Fibroblast of gingiva (primary cell): ENCODE data around the gene GPR25.

Experiments used
- DNase-seq: peaks from one replicate; pipeline ENCODE4 v3.0.0-alpha.2; 2011; ENCODE audit warnings: low read depth

Gene GPR25

DNA sequence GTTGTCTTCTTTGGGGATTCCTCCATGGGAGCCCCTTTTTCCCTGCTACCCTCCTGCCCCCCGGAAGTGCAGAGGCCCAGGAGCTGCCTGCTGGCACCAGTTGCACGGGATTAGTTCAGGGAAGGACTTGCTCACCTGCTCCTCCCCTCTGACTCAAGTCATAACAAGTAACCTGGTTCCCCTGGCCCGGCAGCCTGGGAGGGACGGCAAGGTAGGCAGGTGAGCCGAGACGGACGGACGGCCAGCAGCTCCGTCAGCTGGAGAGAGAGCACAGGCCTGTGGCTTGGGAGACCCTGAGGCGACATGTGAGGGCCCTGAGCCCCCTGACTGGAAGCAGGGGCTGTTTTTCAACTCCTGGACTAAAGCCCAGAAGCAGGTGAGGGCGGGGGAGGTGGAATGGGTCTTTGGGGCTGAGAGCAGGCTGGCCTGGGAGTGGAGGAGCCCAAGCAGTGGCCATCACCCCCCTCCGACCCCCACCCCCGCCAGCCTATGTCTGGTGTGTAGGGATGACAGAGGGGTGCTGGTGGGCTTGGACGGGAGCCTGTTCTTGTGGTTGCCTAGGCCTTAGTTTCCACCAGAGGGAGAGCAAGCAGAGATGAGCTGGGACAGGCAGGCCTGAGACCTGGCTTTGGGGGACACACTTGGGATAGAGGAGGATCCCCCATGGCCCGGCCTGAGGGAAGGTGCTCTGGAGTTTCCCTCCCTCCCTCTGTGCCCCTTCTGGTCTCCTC is 22.1 kb downstream of the GPR25 start, which contains the start of gene INAVA:
TSS of gene INAVA (plus strand) at position 189 of the 731 bp plus-strand sequence. CDS start 3,501 bp downstream, outside the sequence.
- DNase-seq, result no peak

DNA sequence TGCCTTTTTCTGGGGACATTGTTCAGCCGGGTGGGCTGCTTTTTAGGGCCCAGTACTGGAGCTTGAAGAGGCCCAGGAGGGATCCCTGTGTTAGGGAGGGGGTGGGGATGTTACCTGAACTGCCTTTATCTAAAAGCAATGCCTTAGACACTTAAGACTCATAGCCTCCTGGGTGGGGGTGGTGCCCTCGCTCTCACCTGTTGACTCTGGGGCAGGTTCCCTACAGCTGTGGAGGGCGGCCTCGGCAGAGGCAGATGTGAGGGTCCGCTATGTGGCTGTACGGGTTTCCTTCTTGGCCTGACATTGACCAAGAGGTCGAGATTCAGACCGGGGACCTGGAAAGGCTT is 22.6 kb downstream of the GPR25 start:
- no peak for DNase-seq

DNA sequence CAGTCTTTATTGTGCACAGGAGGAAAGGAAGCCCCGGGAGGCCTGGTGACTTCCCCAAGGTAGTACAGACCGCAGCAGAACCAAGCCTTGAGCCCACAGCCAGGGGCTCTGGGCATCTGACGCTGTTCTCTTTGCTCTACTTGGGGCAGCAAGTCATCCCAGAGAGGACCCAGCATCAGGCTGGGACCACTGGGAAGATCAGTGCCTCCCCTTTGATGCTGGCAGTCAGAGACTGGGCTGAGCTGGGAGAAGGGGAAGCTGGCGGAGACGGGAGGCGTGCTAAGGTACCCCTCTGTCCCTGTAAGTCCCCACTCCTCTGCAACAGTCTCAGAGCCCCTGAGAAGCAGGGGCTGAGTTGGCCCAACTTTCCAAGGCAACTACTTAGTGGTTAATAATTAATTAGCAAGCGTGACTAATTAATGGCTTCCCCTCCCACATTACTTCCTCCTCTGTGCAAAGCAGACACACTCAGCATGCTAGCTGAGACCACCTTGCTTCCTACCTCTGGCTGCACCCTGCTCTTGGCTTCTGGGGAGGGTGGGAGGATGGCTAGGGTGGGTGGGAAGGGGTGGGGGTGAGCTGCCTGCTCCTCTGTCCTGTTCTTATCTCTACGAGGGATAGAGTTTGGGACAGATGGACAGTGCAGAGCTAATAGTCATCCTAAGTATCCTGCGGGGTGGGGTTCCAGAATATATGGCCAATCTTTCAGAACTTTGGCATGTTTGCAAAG is 23.2 kb downstream of the GPR25 start:
- no peak for DNase-seq

DNA sequence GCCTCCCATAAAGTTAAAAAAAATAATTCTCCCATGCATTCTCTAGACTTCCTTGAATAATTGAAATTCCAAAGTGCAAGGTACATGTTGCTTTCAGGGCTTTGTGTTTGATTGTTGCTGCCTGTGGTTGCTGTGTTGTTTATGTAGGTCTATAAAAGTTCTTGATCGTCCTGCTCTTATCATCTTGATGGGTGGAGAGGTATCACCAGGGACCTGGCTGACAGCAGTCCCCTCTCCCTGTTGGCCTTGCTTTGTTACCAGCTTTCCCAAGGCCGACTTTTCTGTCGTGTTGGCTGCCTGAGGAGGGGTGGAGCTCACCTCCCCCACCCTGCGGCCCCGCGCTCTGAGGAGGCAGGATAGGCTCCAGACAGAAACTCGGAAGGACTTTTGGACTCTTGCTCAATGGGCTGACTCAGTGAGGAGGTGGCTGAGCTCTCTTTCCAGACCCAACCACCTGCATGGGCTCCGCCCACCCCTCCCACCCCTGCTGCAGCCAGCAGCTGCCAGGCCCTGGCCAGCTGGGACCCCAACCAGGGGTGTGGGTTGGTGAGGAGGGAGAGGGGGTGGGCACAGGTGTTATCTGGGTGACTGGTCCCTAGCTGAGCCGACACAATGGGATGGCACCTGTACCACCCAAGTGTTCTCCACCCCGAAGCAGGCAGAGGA is 23.9 kb downstream of the GPR25 start:
- DNase-seq, result no peak

DNA sequence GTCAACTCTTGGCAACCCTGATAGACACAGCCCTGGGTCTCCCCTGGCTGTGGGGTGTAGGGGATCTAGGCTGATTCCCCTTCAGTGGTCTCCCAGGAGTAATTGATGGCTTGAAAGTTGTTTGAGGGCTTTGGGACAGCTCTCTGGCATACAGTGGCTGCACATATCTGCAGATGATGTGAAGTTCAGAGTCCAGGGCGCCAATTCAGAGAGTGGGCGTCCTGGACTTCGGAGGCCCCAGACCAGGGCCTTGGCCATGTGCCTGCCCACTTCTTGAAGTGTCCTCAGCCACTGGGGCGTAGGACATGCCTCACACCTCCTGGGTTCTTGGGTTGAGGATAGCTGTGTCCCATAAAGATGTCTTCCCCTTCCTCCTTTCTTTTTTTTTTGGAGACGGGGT is 24.5 kb downstream of the GPR25 start:
- no peak for DNase-seq

DNA sequence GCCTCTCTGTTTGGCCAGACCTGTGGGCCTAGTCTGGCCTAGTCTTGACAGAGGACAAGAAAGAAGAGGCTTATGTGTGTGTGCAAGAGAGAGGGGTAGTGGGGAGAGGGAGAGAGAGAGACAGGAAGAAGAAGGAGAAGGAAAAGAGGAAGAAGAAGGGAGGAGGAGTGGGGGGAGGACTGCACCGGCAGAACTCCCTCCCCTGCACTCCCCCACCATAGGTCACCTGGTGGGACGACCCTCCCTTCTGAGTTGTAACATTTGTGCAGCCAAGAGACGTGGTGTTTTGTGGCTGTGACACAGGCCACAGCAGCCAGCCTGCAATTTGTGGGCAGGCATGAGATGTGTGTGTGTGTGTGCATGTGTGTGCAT is 26.2 kb downstream of the GPR25 start:
- no peak for DNase-seq

DNA sequence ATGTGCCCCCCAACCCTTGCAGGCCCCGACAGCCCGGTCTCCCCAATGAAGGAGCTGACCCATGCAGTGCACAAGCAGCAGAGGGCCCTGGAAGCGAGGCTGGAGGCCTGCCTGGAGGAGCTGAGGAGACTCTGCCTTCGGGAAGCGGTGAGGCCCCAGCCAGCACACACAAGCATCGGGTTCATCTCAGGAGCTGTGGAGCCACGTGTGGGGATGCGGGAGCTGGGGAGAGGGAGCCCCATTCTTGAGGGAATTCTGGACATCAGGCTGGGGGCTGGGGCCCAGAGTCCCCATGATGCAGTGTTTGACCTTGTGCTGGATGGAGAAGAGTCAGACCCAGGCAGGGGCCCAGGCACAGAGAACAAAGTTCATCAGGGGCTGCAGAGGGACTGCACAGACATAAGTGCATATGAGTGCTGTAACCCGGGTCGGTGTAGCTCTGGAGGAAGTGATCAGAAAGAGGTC is 26.7 kb downstream of the GPR25 start:
- DNase-seq, result no peak

DNA sequence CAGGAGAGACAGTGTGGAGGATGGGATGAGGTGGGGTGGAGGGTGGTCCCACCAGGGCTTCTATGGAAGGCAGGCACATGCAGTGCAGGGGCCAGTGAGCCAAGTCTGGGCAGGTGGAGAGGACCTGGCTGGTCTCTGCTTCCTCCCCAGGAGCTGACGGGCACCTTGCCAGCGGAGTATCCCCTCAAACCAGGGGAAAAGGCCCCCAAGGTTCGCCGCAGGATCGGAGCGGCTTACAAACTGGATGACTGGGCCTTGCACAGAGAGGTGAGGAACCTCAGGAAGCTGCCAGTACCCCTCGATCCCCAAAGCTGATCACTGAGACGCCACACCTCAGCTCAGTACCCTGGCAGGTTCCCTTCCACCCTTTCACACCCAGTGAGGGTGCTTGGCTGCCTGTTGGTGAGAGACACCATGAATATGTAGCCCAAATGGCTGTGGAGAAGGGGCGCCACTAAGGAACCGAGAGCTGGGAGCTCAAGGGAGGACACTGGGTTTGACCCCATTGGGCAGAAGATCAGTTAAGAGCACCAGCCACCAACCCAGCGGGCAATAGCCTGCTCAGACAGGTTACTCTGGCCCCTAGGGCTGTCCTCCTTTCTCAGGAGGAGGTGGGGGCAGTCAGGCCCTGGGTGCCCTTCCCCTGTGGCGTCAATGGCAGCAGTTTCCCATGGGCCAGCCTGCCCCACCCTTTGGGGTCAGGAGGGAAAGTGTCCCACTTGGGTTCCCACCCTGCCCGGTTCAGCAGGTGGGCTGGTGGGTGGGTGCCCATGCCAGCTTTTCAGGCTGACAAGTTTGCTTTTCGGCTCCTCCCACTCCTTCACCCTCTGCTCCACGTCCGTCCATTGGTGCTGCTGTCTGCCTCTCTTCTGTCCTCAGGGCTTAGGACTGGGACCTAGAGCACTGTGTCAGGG is 27.4 kb downstream of the GPR25 start:
- DNase-seq, result no peak

DNA sequence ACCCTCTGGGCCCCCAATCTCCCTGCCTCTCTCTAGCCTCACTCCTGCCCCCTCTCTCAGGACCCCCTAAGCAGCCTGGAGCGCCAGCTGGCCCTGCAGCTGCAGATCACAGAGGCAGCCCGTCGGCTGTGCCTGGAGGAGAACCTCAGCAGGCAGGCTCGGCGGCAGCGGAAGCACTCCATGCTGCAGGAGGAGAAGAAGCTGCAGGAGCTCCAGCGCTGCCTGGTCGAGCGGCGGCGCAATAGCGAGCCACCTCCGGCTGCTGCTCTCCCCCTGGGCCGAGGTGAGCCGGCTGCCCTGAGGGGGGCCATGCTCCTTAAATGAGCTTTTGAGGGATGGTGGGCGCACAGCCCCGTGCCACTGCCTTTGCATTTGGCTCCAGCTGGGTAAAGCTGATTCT is 28.1 kb downstream of the GPR25 start:
- no peak for DNase-seq

DNA sequence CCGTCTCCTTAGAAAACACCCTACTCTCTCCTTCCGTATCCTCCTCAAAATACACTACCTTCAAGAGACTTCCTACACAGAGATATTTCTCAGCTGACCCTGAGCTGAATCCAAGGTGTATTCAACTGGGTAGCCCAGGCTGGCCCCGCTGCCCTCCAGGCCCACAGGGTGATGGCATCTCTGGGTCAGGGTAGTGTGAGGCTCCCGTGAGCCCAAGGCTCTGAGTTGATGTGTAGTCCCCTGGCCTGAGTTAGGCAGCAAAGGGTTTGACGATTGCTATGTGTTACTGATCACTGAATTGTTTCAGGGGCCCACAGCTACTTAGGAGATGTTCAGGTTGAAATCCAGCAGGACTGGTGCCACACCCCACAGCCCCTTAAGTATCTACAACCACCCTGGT is 28.6 kb downstream of the GPR25 start:
- DNase-seq, result no peak

DNA sequence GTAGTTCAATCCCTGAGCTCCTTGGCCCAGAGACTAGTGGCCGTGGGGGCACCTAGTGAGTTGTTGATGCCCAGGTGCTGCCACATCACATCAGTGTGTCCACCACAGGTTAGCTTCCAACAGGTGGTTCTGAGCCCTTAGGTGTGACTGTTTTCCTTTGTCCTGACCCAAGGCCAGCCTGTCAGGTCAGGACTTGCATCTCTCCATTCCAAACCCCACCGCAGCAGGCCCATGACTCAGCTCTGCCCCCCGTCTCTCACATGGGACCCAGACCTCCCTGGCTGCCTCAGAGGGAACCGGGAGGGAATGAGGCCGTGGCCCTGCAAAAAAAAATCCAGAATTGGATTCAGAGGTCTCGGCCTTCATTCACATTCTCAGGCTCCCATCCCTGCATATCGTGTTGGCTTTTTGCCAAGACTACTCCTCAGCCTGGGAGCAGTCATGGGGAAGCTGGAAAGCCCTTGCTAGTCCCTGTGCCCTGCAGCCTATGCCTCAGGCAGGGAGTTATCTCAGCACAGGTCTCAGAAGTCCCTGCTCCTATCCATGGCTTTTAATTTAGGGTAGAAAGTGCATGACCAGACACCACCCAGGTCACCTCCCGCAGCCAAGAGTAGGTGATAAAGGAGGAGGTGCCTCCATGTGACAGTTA is 29.1 kb downstream of the GPR25 start:
- no peak for DNase-seq

DNA sequence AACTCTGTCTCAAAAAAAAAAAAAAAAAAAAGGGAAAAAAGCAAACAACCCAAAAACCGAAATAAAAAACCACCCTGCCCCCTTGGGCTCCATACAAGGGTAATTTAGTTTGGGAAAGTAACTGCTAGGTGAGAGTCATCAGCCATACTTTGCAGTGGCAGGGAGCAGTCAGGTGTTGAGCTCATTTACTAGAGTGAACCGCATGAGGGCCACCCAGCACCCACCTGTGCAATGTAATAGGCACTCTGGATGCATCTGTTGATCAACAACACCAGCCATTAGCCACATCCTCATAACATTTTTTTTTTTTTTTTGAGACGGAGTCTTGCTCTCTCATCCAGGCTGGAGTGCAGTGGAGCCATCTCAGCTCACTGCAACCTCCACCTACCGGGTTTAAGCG is 31.0 kb downstream of the GPR25 start:
- DNase-seq, result no peak

DNA sequence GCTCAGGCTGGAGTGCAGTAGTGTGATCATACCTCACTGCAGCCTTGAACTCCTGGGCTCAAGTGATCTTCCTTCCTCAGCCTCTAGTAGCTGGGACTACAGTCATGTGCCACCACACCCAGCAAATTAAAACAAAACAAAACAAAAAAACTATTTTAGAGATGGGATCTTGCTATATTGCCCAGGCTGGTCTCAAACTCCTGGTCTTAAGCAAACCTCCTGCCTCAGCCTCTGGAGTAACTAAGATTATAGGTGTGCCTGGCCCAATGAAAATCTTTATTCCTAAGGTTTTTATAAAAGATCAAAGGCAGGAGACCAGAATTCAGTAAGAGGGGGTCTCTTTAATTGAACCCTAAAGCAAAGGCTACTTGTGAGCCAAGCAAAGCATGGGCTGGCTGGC is 32.0 kb downstream of the GPR25 start:
- DNase-seq, result no peak

DNA sequence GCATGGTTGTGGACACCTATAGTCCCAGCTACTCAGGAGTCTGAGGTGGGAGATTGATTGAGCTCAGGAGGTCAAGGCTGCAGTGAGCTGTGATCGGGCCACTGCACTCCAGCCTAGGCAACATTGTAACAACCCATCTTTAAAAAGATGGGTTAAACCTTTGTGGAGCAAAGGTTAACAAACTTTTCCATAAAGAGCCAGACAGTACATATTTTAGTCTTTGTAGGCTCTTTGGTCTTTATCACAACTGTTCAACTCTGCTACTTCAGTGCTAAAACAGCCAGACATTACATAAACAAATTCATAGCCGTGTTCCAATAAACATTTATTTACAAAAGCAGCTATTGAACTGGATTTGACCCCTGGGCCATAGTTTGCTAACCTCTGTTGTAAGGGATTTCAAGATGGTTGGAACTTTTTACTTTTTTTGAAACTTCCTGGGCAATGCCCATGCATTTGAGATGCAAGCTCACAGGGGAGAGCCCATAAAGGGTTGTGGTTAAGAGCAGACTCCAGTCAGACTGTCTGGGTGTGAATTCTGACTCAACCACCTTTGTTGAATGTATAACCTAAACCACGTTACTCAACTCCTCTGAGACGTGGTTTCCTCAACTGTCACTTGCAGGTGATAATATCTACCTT is 32.8 kb downstream of the GPR25 start:
- no peak for DNase-seq

DNA sequence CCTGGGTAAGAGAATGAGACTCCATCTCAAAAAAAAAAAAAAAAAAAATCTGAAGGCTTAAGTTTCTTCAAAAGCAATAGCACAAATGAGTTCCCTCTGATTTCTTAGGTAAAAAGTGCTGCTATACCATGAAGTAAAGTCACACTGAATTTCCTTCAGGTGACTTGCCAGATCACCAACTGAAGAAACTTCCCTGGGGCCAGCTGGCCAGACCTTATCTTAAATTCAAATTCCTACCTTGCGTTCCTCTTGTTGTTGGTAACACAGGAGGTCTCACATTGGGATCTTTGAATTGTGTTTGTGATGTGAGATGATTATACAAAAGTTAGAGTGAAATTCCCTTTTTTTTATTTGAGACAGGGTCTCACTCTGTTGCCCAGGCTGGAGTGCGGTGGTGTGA is 33.7 kb downstream of the GPR25 start:
- DNase-seq, result no peak

DNA sequence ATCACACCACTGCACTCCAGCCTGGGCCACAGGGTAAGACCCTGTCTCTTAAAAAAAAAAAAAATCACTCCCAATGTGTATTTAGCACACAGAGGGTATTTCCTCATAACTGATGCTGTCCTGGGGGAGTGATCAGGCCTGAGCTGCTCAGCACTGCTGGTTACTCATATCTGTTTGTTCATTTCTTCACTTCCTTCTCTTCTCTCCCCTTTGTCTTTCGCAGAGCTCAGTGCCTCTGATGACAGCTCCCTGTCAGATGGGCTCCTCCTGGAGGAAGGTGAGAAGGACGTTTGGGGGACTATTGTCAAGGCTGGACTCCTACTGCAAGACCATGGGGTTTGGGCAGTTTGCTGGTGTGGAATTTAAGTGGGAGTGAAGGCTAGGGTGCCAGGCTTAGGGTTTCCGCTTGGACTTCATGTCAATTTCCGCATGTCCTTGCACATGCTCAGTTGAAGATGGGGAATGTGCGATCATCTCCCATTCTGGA is 34.9 kb downstream of the GPR25 start:
- no peak for DNase-seq

DNA sequence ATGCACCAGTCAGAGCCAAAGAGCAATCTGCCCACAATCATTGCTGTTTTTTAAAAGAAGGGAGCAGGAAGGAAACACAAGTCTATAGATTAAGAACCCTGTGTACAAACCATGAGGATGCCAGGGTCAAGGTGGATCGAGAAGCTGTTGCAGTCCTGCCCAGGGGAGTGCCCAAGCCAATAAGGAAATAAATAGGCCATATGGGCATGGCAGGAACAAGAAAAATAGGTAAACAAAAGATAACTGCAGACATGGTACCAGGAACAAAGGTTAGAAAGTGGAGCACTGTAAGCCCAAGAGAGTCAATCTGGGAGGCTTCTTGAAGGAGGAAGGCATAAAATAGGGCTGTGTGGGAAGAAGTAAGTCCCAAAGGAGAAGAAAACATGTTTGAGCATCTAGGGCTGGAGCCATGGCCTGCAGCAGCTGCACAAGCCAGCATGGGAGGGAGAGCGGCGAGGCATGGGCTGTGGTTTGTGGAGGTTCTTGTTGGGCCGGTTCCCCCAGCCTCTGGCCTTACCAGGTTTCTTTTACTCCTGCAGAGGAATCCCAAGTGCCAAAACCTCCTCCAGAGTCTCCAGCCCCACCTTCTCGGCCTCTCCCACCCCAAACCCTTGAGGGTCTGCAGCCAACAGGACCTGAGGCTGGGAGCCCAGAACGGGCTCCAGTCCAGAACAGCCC is 35.5 kb downstream of the GPR25 start:
- no peak for DNase-seq

DNA sequence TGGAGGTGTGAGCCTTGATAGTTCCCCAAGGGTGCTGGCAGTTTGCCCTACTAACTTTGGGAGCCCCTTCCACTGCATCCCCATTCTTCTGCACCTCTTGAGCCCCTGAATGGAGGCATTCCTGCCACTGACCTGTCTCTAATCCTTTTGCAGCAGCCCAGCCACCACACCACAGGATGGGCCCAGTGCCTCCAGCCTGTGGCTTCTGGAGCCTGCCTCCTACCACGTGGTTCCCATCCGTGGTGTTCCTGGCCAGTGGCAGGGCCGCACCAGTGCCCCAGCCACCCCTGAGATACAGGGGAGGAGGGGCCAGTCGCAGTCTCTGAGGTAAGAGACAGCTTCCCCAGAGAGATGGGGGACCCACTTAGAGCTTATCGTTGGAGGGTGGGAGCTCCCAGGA is 36.3 kb downstream of the GPR25 start:
- no peak for DNase-seq

DNA sequence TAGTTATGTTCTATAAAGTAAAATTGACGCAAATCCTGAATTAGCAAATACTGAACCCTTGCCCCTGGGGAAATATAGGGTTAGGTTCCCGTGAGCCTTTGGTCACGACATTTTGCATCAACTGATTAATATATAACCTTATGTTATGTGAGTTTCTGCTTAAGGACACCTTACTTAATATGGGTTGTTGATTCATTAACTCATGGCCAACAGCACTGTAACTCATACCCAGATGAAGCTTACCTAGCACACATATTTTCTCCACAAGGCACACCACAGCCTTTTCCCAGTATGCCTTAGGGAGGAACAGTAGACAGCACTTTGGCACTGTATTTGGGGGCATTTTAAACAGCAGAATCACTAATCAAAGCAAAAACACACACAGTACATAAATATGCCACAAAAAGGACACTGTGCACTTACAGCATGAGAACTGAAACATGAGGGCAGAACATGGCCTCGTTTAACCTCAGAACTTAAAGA is 37.0 kb downstream of the GPR25 start:
- no peak for DNase-seq

DNA sequence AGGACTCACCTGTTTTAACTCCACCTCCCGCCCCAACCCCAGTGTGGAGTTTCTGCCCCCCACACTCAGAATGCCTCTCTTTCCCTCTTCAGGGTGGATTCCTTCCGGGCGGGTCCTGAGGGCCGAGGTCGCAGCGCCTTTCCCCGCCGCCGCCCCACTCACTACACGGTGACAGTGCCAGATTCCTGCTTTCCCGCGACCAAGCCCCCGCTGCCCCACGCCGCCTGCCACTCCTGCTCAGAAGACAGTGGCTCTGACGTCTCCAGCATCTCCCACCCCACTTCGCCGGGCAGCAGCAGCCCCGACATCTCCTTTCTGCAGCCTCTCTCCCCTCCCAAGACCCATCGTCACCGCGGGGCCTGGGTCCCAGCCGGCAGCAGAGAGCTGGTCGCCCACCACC is 38.6 kb downstream of the GPR25 start:
- no peak for DNase-seq
